GM21423 (cell line): Measurements from ENCODE around the gene NCBP3.
A peak's percentile ranks its signal among the peaks of the same experiment; 100 is the strongest.
"Not testable (repeated sequence)": the region's sequence is repeated elsewhere in the genome, so short reads cannot be mapped to it uniquely, and the experiment has no call there.

Source experiments
- ATAC-seq: cut with Tn5 transposase; IDR thresholded peaks from one replicate; pipeline ENCODE4 v1.9.1; 2021; ENCODE audit warnings: mild to moderate bottlenecking, moderate library complexity; ENCODE audit not compliant: unreplicated experiment

Gene NCBP3

GRCh38 chr17:3794152-3794551 is 51.9 kb downstream of the NCBP3 start:
- ATAC-seq, result not testable (repeated sequence)

GRCh38 chr17:3793258-3793657 is 52.8 kb downstream of the NCBP3 start:
- ATAC-seq, result not testable (repeated sequence)

GRCh38 chr17:3792481-3792880 is 53.6 kb downstream of the NCBP3 start:
- ATAC-seq, result no peak

GRCh38 chr17:3788200-3788599 is 57.8 kb downstream of the NCBP3 start:
- ATAC-seq, result no peak

GRCh38 chr17:3785323-3785722 is 60.7 kb downstream of the NCBP3 start:
- ATAC-seq, result not testable (repeated sequence)

GRCh38 chr17:3782751-3783150 is 63.3 kb downstream of the NCBP3 start:
- no peak for ATAC-seq

- ATAC-seq, result no peak
These were observed 65.1 kb downstream of the NCBP3 start for GRCh38 chr17:3780986-3781385.

GRCh38 chr17:3777366-3778120 is 68.5 kb downstream of the NCBP3 start:
- no peak for ATAC-seq

- no peak for ATAC-seq
These were observed 72.1 kb downstream of the NCBP3 start for GRCh38 chr17:3773966-3774365.

GRCh38 chr17:3773511-3773910 is 72.5 kb downstream of the NCBP3 start:
- no peak for ATAC-seq

- ATAC-seq, result no peak
These were observed 73.3 kb downstream of the NCBP3 start for GRCh38 chr17:3772764-3773163.

GRCh38 chr17:3771140-3771539 is 74.9 kb downstream of the NCBP3 start:
- ATAC-seq, result no peak

GRCh38 chr17:3770466-3770865 is 75.6 kb downstream of the NCBP3 start:
- no peak for ATAC-seq

- ATAC-seq, result no peak
These were observed 77.3 kb downstream of the NCBP3 start for GRCh38 chr17:3768769-3769168.

- no peak for ATAC-seq
These were observed 77.7 kb downstream of the NCBP3 start for GRCh38 chr17:3768341-3768740.

GRCh38 chr17:3766779-3767178 is 79.3 kb downstream of the NCBP3 start:
- ATAC-seq, result no peak

- no peak for ATAC-seq
These were observed 80.1 kb downstream of the NCBP3 start for GRCh38 chr17:3765981-3766380.

- ATAC-seq, result no peak
These were observed 82.3 kb downstream of the NCBP3 start for GRCh38 chr17:3763777-3764170.

GRCh38 chr17:3762922-3763776 is 82.9 kb downstream of the NCBP3 start:
- ATAC-seq, result peak; percentile 58

GRCh38 chr17:3761918-3762380 is 84.1 kb downstream of the NCBP3 start:
- no peak for ATAC-seq

- ATAC-seq, result no peak
These were observed 84.8 kb downstream of the NCBP3 start for GRCh38 chr17:3761036-3761917.
